ENCODE results near the gene TRPM4.

Gene TRPM4

DNA sequence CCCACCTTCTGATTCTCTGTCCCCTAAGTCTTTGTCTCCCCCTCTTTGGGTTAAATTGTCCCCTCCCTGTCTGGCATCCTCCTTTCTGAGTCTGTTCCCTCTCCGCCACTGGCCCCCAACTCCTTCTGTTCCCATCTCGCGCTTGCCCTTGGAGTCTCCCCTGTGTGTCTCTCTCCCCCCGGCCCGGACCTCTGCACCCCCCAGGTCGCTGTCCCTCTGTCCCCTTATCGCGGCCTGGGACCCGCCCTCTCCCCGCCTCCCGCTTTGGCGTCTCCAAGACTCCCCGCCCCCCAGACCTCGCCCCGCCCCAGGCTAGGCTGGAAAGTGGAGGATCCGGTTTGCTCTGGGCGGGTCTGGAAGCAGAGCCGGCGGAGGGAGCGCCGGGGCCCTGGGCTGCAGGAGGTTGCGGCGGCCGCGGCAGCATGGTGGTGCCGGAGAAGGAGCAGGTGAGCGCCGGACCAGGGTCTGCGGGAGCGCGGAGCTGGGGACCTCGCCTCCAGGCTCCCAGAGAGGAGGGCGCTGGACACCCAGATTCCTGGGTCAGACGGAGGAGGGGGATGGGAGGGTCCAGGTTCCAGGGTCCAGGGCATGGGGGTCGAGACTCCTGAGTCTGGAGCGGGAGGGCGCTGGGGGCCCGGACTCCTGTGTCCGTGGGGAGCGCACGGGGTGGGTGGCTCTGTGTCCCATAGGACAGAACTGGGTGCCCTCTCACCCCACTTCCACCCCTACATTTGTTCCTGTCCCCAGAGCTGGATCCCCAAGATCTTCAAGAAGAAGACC, at the start of gene TRPM4:
TSS of gene TRPM4 (plus strand) at position 348 of the 780 bp plus-strand sequence. CDS start at position 423, 75 bp downstream.
- H3K27ac ChIP-seq = no peak within 1 kb of the TSS
- no peaks in the 10 kb centered on the region for H3K9me3 ChIP-seq
- no peaks in the 10 kb centered on the region for H3K4me1 ChIP-seq (ENCODE audit: control insufficient read depth in 1 of 2, insufficient read depth in 1 of 2, low read depth in 1 of 2, low read length in 1 of 2)
- no peak for TF ChIP-seq CTCF (IDR thresholded peaks at IDR 0.05)
- H3K36me3 ChIP-seq = no peaks in the 10 kb centered on the region
- peaks cover 88% of the 10 kb centered on the region for H3K27me3 ChIP-seq
- H3K4me3 ChIP-seq (ENCODE audit: low read depth in 1 of 2, low read length in 1 of 2) = no peak within 1 kb of the TSS

DNA sequence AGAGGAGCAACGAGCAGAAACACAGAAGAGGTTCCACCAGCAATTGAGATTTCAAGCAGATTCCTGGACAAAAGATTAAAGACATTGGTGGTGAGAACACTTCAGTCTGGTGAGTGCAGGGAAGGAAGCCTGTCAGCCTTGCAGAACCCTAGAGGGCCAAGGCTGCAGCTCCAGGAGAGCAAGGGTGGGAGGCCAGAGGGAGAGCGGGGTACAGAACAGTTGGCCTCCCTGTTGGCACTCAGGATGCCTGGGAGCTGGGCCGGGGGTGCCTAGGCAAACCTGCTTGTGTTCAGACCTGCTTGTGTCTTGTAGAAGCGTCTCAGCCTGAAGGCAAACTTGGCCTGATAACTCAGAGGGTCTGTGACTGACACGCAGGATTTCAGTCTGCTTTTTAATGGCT, 48.5 kb upstream of the TRPM4 start:
- Histone ChIP-seq H3K4me1 (ENCODE audit: control insufficient read depth in 1 of 2, insufficient read depth in 1 of 2, low read depth in 1 of 2, low read length in 1 of 2) (peaks cover 4 to 5% of the 10 kb centered on the region in 2 experiments), H3K36me3 (peaks cover 52% of the 10 kb centered on the region), H3K9me3 (no peaks in the 10 kb centered on the region), H3K27me3 (peaks cover 14% of the 10 kb centered on the region), H3K27ac (no peak overlapping the region), H3K4me3 (ENCODE audit: low read depth in 1 of 2, low read length in 1 of 2) (no peak overlapping the region)
- TF ChIP-seq CTCF (IDR thresholded peaks at IDR 0.05) = no peak

DNA sequence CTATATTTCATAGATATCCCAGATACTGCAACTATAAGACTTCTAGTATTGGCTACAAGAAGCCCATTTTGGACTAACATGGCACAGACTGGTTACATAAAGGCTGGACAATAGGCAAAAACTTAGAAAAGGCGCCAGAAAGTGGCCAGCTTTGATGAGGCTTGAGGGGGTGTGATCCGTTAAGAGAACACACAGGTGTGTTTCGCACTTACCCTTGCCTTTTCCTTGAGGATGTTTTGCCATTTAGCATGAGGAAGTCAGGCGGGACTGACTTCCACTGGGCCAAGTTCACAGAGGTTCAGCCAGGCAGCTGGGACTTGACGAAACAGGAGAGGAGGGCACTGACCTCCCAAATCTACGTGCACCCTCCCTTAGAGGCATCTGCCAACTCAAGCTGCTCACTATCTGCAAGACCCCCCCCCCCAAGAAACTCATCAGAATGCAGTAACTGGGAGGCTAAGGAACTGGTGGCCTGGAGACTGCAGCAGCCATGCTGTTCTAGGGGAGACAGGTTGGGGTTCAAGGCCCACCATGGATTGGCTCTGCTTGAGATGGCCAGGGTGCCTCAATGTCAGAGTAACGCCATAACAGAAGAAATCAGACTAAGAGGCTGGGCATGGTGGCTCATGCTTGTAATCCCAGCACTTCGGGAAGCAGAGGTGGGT, 47.9 kb upstream of the TRPM4 start:
- H3K9me3 ChIP-seq = no peaks in the 10 kb centered on the region
- no peak for TF ChIP-seq CTCF (IDR thresholded peaks at IDR 0.05)
- H3K36me3 ChIP-seq = peaks cover 45% of the 10 kb centered on the region

DNA sequence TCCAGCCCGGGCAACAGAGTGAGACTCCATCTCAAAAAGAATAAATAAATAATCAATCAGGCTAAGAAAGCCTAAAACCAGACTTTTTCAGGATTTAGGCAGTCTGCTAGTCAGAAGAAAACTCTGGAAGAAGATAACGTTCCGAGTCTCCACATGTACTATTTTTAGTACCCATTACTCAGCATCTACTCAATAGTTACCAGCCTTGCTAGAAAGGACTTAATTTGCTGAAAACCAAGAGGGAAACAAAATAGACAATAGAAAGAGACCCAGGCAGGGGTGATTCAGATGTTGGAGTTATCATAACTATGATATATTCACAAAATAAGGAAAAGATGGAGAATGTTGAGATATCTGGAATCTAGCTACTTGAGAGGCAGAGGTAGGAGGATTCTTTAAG, 47.0 kb upstream of the TRPM4 start:
- TF ChIP-seq CTCF (IDR thresholded peaks at IDR 0.05) = no peak
- H3K4me1 ChIP-seq (ENCODE audit: control insufficient read depth in 1 of 2, insufficient read depth in 1 of 2, low read depth in 1 of 2, low read length in 1 of 2) = peaks cover 14% of the 10 kb centered on the region in 2 experiments
- no peak overlapping the region for H3K4me3 ChIP-seq (ENCODE audit: low read depth in 1 of 2, low read length in 1 of 2)
- peaks cover 25% of the 10 kb centered on the region for H3K27me3 ChIP-seq
- H3K9me3 ChIP-seq = no peaks in the 10 kb centered on the region
- H3K27ac ChIP-seq = no peak overlapping the region
- peaks cover 37% of the 10 kb centered on the region for H3K36me3 ChIP-seq

More for the DNA sequence above, 47.9 kb upstream of the TRPM4 start:
- no peak overlapping the region for H3K4me3 ChIP-seq (ENCODE audit: low read depth in 1 of 2, low read length in 1 of 2)
- no peak overlapping the region for H3K27ac ChIP-seq
- H3K27me3 ChIP-seq = peaks cover 19% of the 10 kb centered on the region
- peaks cover 8 to 9% of the 10 kb centered on the region in 2 experiments for H3K4me1 ChIP-seq (ENCODE audit: control insufficient read depth in 1 of 2, insufficient read depth in 1 of 2, low read depth in 1 of 2, low read length in 1 of 2)

DNA sequence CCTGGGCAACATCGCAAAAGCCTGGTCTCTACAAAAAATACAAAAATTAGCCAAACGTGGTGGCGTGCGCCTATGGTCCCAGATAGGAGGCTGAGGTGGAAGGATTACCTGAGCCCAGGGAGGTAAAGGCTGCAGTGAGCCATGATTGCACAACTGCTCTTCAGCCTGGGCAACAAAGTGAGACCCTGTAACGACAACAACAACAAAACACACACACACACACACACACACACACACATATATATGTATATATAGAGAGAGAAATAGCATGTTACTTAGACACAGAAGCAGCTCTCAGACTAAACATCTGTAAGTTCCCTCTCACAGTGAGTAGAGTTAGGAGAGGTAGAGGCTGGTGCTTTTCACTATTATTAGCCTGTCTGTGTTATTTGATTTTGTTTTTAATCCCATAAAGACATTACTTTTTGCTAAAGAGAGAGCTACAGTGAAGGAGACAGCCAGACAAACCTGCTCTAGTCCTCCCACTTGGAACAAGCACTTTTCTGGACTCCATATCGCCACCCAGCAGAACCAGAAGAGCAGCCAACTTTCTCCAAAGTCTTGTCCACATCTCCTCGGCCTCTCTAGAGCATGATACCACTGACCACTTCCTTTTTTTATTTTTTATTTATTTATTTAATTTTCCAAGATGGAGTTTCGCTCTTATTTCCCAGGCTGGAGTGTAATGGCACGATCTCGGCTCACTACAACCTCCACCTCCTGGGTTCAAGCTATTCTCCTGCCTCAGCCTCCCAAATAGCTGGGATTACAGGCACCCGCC, 46.2 kb upstream of the TRPM4 start:
- no peak for TF ChIP-seq CTCF (IDR thresholded peaks at IDR 0.05)
- no peaks in the 10 kb centered on the region for H3K9me3 ChIP-seq
- H3K4me3 ChIP-seq (ENCODE audit: low read depth in 1 of 2, low read length in 1 of 2) = no peak overlapping the region
- peaks cover 18% of the 10 kb centered on the region in 2 experiments for H3K4me1 ChIP-seq (ENCODE audit: control insufficient read depth in 1 of 2, insufficient read depth in 1 of 2, low read depth in 1 of 2, low read length in 1 of 2)
- no peak overlapping the region for H3K27ac ChIP-seq
- H3K27me3 ChIP-seq = peaks cover 25% of the 10 kb centered on the region
- H3K36me3 ChIP-seq = peaks cover 28% of the 10 kb centered on the region
